Stimulated activated CD8-positive, alpha-beta memory T cell treated with anti-CD3 and anti-CD28 coated beads, Interleukin-15, amount 100 ng/mL, for 1 hour (primary cell): ENCODE results near the gene CERS6.

Source experiments
- DNase-seq: peaks from one replicate; pipeline ENCODE4 v3.0.0-alpha.2; 2020; ENCODE audit warnings: low read depth

The CERS6 gene

DNA sequence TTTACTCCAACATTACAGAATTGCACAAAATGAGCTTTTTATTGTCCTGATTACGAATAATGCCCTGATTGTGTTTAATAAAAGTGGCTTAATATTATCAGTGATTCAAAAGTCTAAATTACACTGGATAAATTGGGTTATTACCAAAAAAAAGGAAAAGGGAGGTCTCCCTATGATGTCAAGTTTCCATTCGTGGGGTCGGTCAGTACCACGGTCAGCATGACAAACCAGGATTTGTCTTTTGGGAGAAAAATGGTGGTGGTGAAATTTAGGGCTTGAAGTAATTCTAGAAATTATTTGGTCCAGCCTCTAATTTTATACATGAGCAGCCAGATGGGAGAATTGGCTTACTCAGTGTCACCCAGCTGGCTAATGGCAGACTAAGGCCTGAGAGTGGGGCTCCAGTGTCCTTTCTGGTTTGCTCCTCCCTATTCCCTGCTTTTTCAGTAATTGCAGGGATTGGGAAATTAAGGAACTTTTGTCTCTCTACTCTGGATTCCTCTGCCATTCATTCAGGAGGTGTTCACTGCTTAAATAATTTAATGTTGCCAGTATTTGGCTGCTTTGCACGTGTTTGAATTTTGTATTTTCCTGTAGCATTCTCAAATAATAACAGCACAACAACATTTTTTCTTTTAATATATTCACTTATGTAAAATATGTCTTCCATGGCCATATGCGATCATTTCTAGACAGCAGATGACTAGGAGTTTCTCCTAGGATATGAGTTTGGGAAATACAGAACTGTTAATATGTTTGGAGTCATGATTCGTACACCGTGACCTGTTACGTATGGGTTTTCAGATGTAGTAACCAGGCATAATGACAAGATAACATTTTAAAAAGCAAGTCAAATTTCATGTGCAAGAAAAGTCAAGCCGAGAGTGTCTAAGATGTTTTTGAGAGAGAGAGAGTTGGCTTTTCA lies 217.5 kb downstream of the CERS6 start:
- no peak for DNase-seq

DNA sequence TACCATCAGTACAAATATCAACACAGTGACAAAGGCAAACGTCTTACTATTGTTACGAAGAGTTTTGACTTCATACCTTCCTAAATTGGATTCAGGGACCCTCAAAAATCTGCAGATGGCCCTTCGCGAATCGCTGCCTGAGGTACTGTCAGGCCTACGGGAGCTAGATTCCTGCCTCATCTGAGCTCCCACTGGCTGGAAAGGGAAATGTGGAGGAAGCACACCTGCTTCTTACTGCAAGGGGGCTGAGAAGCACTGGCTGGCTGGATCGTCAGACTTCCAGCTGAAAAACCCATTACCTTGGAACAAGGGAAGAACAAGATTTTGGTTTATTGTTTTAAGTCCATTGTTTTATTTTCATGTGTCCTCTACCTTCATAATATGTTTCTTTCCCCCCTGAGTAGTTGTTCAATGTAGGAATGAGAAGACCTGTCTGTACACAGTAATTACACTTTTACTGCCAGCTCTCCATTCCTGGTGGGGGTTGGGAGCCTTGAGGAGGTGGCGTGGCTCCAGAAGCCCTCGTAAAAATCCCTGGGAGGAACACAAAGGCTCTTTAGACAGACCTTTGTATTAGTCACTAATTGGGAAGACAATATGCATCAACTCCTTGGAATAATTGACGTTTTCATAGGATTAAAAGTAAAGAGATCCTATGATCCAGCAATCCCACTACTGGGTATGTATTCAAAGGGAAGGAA lies 222.2 kb downstream of the CERS6 start:
- no peak for DNase-seq

DNA sequence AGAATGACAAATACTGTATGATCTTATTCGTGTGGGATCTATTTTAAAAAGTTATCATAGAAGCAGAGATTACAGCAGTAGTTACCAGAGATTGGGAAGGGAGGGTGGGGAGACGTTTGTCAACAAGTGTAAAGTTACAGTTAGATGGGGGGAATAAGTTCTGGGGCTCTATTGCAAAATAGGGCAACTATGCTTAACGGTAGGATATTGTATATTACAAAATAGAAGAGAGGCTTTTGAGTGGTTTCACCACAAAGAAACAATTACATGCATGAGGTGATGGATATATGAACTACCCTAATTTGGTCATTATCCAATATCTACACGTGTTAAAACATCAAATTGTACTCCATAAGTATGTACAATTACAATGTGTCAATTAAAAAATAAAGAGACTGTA lies 223.0 kb downstream of the CERS6 start:
- DNase-seq, result no peak

DNA sequence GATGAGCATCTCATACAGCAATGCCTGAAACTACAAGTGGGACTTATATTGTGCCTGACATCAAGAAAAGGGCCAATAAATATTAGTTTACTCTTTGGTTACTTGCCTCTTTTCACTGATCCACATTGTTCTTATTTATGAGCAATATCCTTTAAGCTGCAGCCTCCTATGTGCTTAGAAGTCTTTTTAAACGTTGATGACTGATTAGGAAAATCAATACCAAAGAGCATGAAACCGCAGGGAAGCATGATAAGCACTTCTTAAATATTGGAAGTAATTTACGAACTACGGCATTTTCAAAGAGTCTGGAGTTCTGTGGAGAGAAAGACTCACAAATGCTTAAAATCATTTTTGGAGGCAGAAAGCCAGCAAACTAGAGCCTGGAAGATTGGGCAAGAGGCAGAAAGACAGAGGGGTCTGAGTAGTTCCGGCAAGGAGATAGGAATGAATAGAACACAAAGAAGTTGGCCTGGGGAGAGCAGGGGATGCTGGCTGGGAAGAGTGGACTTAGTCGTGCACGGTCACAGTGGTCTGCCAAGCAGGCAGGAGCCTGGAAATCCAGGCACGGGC lies 223.8 kb downstream of the CERS6 start:
- no peak for DNase-seq

DNA sequence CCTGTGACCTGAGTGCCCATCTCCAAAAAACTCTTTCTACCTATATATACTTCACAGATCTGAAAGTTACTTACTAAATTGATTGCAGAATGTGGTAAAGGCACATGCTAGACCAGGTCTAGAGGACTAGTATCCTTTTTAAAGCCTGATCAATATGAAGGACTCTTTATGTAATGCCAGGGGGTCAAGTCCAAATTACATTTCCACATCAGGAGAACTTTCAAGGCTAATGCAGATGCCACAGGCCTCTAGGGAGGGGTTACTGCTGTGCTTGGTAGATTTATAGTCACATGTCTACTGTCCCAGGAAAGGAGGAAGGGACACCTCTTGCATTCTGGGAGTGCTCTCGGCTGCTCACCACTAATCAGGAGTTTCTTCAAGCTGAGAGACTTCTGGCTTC lies 227.9 kb downstream of the CERS6 start:
- no peak for DNase-seq

DNA sequence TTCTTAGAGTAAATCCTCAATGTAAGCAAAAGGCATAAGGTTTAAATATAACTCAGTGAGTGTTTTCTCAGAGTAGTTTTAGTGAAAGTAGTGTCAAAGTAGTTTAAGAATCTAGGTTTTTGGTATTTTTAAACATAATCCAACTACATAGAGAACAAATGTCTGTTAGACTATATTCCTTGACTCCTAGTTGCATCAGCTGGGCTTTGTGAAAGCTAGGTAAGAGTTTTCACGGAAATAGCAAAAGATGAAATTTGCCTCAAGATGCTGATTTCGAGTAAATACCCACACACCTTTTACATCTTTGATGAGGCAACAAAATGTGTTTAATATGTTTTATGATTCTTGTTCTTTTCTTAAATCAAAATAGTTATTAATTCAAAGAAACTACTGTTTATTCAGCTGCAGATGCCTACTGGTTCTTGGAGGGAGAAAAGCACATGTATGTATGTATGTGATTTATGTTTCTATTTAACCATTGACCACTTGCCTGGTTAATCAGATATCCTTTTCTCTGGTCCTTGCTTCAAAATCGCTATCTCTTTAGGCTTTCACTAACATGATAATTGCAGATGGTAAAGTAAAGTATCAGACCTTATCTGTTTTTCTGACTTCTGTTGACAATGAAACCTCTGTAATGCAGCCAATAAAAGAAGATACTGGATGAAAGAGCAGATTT lies 229.0 kb downstream of the CERS6 start:
- no peak for DNase-seq

DNA sequence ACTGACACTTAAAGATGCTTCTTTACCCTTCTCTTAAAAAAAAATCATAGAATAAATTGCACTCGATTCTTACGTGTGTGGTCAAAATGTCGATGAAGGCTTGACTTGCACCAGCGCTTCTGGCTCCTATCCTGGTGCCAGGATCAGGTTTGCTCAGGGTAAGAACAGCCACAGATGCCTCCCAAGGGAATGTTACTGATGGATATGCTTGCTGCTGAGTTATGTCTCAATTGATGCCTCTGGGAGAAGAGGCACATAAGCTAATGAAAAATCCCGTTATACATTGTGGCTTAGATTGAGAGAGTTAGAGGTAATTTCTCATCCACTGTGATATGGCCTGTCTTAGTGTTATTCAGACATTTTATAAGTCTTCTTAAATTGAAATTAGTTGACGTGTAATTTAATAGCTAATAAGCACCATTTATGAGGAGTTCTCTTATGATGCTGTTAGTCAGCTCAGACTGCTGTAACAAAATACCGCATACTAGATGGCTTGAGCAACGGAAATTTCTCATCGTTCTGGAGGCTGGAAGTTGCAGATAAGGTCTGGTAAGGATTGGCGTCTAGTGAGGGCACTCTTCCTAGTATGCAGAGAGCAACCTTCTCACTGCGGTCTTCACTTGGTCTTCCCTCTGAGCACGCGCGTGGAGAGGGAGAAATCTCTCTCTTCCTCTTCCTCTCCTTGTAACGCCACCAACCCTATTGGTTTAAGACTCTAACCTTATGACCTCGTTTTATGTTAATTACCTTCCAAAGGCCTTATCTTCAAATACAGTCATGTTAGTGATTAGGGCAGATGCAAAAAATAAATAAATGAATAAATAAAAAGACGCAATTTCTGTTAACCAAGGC lies 229.8 kb downstream of the CERS6 start:
- no peak for DNase-seq

DNA sequence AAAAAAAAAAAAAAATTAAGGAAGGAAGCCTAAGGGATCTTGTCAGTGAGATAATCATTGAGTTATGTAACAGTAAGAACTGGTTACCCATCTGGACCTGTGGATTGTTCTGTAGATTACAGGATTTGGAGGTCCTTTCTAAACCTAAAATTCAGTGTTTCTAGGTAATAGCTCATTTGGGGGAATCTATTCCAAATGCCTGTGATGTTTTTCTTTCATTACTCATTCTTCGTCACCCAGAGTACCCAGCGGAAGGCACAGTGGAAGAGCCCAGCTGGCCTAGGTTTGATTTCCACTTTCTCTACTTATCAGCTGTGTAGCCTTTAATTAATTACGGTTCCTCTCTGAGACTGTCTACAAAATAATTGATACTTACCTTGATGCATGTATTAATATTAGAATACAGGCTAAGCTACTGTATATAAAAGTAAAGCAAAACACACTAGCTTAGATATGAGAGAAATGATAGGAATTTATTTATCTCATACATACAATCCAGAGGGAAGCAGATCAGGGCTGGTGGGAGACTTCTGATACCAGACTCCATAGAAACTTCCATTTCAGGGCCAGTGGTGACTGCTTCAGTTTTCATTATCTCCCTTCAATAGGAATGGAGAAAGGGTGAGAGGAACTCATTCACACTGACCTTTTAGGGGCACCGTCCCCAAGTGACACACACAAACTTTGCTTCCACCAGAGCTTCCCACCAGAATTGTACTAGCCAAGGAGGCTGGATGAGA lies 230.6 kb downstream of the CERS6 start:
- DNase-seq, result no peak

DNA sequence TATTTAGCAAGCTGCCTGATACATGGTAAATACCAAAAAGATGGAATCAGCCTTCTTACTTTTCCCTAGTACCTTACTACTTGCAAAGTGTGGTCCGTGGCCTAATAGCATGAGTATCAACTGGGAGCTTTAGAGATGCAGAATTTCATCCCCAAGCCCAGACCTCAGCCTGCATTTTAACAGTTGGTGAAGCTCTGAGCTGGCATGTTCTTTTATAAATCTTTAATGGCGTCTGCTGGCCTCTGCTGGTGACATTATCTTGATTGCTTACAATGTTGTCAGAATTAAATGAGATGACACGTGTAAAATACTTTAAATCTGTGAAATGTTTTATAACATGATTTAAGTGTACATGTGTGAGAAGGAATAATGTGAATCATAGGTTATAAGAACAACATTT lies 231.2 kb downstream of the CERS6 start:
- DNase-seq, result no peak

DNA sequence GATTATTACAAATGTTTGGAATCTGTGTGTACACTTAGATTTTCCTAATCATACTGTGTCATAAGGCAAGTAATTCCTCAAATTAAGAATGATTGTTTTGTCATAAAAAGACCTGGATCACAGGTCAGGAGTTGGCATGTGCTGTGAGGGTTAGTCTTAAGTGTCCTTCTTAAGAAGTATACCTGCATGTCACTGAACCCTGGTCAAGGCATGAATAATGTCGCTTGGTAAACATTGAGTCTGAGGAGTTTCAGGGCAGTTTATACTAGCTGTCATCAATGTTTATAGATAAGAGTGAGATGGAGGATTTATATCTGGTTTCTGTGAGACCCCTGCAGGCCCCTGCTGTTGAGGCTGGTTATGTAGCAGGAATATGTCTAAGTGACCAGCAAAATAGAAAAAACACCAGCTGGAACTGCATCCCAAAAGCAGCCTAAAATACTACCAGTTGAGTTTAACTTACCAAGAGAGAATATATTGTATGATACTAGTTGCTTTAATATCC lies 234.4 kb downstream of the CERS6 start:
- no peak for DNase-seq

DNA sequence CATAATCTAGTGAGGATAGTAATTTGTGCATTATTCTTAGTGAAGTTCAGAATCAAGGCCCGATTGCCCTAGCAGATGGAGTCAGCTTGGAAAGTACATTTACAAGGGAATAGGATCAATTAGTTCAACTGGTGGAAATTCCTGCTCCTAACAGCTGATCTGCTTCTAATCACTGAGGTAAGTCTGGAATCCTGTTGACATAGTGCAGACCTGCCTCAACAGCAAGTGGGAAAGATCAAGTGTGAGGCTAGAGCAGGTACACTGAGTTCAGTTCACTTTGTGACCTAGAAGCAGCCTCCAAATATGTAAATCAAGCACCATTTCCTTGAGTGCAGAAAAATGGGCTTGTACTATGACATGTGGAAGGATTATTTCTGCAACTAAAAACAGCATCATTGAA lies 235.1 kb downstream of the CERS6 start:
- no peak for DNase-seq

DNA sequence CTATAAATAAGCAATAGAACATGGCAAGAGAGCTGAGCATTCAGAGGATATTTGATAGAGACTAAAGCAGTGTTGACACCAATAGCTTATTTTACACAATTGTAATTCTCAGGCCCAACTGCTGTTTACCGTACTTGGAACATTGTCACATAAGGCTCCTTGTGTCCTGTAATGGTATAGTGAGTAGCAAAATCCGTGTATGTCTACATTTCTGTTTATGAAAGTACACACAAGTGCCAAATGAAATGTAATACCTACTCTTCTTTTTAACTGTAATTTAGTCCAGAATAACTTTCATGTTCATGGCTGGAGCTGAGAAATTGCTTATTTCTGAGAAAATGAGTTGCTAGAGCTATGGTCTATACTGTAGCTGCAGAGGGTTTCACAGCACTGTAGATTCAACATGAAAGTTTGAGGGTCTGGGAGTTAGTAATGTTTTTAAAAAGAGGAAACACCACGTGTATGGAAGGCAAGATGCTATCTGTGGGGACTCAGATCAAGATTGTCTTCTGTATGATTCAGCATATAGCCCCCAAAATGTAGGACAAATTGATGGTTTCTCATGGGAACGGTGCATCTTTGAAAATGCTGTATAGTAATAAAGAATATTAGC lies 236.2 kb downstream of the CERS6 start:
- DNase-seq, result no peak

DNA sequence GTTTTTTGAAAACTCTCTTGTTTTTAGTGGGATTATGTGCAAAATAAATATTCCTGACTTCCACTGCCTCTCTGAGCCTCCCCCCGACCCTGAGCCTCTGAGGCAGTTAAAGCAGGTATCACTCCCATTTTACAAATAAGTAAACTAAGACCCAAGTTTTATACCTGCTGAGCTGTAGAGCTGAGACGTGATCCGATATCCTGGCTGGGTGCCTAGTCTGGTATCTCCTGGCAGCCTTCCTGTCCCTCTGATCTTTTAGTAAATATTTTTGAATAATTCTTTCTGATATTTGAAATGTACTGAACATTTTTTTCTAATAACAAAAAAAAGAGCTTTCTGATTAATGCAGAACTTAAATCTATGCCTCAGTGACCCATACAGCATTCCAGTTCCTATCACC lies 238.1 kb downstream of the CERS6 start:
- no peak for DNase-seq

DNA sequence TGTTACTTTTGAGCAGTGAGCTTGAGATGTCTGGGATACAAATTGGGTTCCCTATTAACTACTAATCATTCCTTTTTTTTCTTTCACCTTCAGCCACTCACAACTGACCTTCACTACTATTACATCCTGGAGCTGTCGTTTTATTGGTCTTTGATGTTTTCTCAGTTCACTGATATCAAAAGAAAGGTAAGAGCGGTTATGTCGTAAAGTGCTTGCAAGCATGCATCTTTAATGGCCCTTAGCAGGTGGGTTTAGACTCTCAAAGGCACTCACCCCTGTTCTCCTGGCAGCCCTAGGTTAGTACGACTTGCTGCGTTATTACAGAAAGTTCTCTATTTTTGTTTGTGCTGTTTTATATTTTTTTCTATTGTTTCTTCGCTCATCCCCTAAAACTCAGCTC lies 238.8 kb downstream of the CERS6 start:
- no peak for DNase-seq

DNA sequence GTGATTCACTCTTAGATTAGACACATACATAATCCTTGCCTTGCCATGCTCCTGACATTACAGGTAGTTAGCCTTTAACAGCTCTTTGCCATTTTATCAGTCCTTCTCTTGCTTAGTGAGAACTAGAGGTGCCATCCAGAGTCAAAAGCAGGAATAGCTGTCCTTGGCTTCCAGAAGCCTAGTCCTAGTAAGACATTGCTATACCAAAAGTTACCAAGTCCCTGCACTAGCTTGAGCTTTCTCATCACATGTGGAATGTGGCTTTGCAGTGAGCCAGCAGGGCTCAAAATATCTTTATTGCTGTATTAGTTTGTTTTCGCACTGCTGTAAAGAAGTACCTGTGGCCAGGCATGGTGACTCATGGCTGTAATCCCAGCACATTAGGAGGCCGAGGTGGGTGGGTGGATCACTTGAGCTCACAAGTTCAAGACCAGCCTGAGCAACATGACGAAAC lies 241.6 kb downstream of the CERS6 start:
- DNase-seq, result no peak

DNA sequence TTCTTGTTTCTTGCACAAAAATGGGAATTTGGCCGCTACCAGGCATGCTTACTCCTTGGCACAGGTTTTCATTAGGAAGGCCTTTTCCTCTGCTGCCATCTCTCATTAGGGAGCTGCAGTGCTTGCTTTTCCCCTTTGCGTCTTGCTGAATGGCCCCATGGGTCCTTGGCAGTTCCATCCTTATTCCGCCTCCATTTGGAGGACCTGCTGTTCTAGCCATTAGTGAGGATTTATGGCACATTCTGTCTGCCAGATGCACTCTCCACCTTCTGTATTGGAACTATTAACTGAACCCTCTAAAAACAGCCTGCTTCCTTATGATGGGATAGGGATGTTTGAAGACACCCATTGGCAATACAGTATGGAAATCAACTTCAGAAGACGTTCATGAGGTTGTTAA lies 242.9 kb downstream of the CERS6 start:
- DNase-seq, result no peak

DNA sequence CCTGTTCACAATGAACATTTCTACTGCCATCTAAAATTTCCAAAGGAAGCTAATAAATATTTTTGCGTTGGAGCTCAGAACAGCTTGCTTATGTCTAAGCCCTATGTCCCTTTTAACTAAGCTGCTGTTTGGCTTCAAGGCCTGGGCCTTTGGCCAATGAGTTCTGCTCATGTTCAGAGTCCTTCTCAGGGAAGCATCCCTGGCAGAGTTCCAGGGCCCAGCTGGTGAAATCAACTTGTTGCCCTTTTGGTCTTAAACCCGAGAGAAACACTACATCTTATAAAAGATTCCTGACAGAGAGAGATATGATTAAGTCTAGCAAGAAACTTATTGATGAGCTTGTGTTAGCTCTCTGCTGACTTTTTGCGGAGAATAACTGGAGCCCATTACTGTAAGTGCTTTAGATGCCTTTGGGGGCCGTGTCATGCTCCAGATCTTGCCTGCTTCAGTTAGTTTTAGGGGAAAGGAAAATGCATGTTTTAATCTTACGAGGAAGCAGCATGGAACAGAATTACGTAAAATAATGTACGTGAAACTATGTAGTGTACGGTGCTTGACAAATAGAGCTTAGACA lies 243.9 kb downstream of the CERS6 start:
- DNase-seq, result no peak

DNA sequence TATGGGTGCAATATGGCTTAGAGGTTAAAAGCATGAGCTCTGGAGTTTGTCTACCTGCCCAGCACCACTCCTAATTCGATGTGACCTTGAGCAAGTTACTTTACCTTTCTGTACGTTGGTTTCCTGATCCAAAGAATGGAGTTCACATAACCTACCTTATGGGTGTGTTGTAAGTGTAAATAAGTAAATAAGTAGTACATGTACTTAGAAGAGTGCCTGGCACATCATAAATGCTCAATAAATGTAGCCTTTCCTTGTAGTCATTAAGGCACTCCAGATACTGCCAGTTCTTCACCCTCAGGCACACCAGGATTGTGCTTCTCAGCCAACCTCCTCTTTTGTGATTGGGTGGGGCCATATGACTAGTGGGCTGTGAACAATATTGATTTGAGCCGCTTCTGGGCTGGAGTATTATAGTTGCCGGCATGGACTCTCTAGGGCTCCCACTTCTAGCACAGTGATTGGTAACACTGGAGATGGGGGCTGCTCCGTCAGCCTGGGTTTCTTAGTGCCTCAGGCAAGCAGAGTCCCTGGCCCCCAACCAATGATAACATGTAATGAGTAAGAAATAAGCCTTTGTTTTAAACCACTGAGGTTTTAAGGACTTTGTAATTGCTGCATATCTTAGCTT lies 244.7 kb downstream of the CERS6 start:
- no peak for DNase-seq

DNA sequence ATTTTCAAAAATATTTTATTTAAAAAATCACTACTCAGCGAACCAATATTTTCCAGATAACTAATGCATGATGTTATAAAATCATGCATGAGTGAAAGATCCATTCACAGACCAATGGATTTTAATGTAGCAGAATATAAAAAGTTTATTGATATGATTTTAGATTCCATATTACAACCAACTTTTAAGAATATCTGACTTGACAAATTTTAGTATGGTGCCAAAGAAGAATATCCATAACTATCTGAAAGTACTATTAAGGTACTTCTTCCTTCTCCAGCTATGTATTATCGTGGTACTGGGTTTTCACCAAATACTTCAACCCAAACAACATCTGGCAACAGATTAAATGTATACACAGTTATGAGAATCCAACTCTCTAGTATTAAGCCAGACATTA lies 246.5 kb downstream of the CERS6 start:
- DNase-seq, result no peak
